SU-DHL-6 (cell line): ENCODE results near the gene DBF4B.
"Not testable (repeated sequence)": the region's sequence is repeated elsewhere in the genome, so short reads cannot be mapped to it uniquely, and the experiment has no call there.

Experiments used
- EZH2phosphoT487 ChIP-seq: fragments of 200-600 bp; sonication (generic), shearing (Covaris generic); conservative IDR thresholded peaks from 2 replicates; pipeline ENCODE4 v1.6.1; 2018; ENCODE audit warnings: mild to moderate bottlenecking, antibody characterized with exemption, low read length, moderate library complexity, mixed read lengths
- TF ChIP-seq, protein P1 (sequence below): fragments of 200-600 bp; sonication (generic); IDR thresholded peaks from one replicate; pipeline ENCODE4 v1.5.1; 2017; ENCODE audit warnings: antibody characterized with exemption, mild to moderate bottlenecking, low read length, moderate library complexity; ENCODE audit not compliant: insufficient read depth, poor library complexity, severe bottlenecking

DNA sequence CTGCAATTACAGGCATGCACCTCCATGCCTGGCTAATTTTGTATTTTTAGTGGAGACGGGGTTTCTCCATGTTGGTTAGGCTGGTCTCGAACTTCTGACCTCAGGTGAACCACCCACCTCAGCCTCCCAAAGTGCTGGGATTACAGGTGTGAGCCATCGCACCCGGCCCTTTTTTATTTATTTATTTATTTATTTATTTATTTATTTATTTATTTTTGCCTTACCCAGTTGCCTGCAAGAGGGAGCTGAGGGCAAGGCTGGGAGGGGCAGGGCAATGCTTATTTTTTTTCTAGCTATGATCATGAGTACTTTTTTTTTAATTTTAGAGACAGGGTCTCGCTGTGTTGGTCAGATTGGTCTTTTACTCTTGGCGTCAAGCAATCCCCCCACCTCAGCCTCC, 17.7 kb downstream of the DBF4B start:
- TF ChIP-seq, protein P1, sequence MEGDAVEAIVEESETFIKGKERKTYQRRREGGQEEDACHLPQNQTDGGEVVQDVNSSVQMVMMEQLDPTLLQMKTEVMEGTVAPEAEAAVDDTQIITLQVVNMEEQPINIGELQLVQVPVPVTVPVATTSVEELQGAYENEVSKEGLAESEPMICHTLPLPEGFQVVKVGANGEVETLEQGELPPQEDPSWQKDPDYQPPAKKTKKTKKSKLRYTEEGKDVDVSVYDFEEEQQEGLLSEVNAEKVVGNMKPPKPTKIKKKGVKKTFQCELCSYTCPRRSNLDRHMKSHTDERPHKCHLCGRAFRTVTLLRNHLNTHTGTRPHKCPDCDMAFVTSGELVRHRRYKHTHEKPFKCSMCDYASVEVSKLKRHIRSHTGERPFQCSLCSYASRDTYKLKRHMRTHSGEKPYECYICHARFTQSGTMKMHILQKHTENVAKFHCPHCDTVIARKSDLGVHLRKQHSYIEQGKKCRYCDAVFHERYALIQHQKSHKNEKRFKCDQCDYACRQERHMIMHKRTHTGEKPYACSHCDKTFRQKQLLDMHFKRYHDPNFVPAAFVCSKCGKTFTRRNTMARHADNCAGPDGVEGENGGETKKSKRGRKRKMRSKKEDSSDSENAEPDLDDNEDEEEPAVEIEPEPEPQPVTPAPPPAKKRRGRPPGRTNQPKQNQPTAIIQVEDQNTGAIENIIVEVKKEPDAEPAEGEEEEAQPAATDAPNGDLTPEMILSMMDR: not testable (repeated sequence)
- not testable (repeated sequence) for TF ChIP-seq EZH2phosphoT487
